Activated naive CD4-positive, alpha-beta T cell treated with anti-CD3 and anti-CD28 coated beads, Interleukin-2, amount 10 ng/mL, durations not matched to agents 7 days and 5 days (primary cell): ENCODE results near the gene TRDN.
"Not testable (repeated sequence)": the region's sequence is repeated elsewhere in the genome, so short reads cannot be mapped to it uniquely, and the experiment has no call there.

ENCODE experiments used
- CTCF ChIA-PET: fragments of 350-600 bp; sonication (Branson Sonifier 250); formaldehyde crosslinking; loops from one replicate; lab custom pipeline; 2021; ENCODE audit warnings: antibody characterized with exemption; lab: Charles Lee
- DNase-seq: peaks from one replicate; pipeline ENCODE4 v3.0.0-alpha.2; 2020
- H3K27ac Mint-ChIP-seq: one replicate; pipeline ENCODE4 v1.8.0; 2021; ENCODE audit warnings: mild to moderate bottlenecking, moderate library complexity, mixed read lengths
- H3K27me3 Mint-ChIP-seq: one replicate; pipeline ENCODE4 v1.8.0; 2021; ENCODE audit warnings: mild to moderate bottlenecking, mixed read lengths
- H3K36me3 Mint-ChIP-seq: one replicate; pipeline ENCODE4 v1.8.0; 2021; ENCODE audit warnings: mixed read lengths
- H3K4me1 Mint-ChIP-seq: one replicate; pipeline ENCODE4 v1.8.0; 2021; ENCODE audit warnings: mixed read lengths
- H3K4me3 Mint-ChIP-seq: one replicate; pipeline ENCODE4 v1.8.0; 2021; ENCODE audit warnings: mild to moderate bottlenecking, moderate library complexity, mixed read lengths
- H3K9me3 Mint-ChIP-seq: one replicate; pipeline ENCODE4 v1.8.0; 2021; ENCODE audit warnings: mixed read lengths

The TRDN gene

DNA sequence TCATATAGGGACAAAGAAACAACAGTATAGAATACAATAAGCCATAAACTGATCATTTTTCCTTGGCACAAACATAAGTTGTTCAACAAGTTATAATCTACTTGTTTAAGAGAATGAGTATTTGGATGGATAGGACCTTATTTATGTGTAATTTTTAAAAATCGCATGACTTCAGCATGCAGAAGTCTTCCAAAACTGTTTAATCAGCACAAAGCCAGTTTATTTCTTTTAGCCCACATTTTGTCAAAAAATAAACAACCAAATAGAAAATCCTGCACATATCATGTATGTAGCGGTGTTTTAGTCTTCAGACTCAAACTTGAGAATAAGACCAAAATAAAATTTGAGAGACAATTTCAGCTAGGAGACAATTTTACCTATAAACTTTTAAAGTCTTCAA lies 304.7 kb downstream of the TRDN start:
- no peaks in the 10 kb centered on the region for H3K36me3 Mint-ChIP-seq
- CTCF ChIA-PET = no interaction called here
- no peak overlapping the region for H3K4me3 Mint-ChIP-seq
- no peaks in the 10 kb centered on the region for H3K9me3 Mint-ChIP-seq
- H3K4me1 Mint-ChIP-seq = no peaks in the 10 kb centered on the region
- H3K27me3 Mint-ChIP-seq = no peaks in the 10 kb centered on the region
- no peak overlapping the region for H3K27ac Mint-ChIP-seq
- DNase-seq = no peak

DNA sequence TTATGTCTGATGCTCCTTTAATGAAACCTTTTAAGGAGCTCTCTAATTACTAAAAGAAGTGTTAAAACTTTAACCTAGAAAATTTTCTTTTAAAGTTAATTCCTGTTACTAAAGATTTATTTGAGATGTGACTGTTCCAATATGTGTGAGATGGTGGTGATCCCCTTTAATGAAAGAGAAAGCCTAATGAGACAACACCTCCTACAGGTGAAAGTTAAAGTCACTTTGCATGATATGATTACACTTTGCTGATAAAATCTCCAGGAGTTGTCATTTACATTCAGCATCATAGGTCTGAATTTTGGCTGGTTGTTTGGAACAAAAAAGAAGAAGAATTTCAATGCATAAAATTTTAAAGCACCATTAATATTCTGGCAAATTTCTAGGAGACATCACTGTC lies 307.4 kb downstream of the TRDN start:
- CTCF ChIA-PET = interaction anchor here (0.8 kb wide), 1 partner anchor 226 kb away, joined by 3 read pairs; no protein-coding TSS in a partner anchor
- no peak for DNase-seq
- H3K9me3 Mint-ChIP-seq = no peaks in the 10 kb centered on the region
- no peaks in the 10 kb centered on the region for H3K27me3 Mint-ChIP-seq
- H3K36me3 Mint-ChIP-seq = no peaks in the 10 kb centered on the region
- no peaks in the 10 kb centered on the region for H3K4me1 Mint-ChIP-seq
- H3K27ac Mint-ChIP-seq = no peak overlapping the region
- no peak overlapping the region for H3K4me3 Mint-ChIP-seq

DNA sequence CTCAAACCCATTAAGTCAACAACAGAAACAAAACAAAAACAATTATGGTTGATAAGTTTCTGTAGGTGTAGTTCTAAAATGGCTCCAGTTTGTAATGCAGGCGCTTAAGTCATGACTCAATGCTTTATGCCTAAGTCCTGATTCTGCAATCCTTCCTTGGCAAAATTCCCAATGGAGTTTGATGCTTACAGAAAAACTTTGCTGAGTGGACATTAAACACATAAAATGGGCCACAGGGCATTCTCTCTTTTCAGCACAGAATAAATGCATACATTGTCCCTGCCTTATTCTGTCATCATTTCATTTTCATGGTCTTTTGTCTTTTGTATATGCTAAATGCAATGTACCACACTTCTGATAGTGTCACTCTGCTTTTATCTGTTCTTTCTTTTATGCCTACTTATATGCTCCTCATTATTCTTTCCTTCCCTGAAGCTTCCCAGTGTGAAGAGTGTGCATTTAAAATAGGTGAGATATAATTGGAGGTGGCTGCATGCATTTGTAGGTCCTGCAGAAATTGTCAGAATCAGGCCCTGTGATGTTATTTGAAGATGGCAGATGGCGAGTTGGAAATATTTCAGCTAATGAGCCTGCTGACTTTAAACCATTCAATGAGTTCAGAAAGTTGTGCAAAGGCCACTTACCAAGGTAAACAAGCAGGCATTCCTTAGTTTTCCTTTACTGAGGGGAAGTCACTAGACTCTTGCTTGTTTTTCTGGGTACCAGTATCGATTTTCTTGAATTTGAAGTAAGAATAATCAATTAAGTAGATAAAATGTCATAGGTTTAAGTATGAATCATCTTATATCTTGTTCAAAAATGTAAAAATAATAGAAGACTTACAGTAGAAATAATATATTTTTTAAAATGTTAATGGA lies 313.1 kb downstream of the TRDN start:
- DNase-seq = no peak
- Mint-ChIP-seq H3K4me1 (no peaks in the 10 kb centered on the region), H3K36me3 (no peaks in the 10 kb centered on the region), H3K27ac (no peak overlapping the region), H3K27me3 (no peaks in the 10 kb centered on the region), H3K9me3 (no peaks in the 10 kb centered on the region), H3K4me3 (no peak overlapping the region)
- CTCF ChIA-PET = no interaction called here

DNA sequence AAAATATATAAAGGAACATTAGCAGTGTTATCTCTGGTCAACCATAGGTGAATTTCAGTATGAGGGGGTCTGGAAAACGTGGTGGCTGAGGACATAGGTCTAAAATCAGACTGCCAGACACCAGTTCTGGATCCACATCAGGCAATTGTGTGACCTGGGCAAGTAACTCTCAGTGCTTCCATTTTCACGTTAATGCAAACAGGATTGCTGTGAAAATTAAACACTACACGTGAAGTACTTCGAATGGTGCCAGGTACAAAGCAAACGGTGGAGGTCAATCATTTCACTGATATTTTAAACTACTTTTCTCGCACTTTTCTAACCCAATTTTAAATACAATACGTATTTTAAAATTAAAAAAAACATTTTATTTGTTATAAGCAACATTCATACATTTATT lies 315.7 kb downstream of the TRDN start:
- Mint-ChIP-seq H3K4me1 (no peaks in the 10 kb centered on the region), H3K27me3 (no peaks in the 10 kb centered on the region), H3K4me3 (no peak overlapping the region), H3K9me3 (no peaks in the 10 kb centered on the region), H3K36me3 (no peaks in the 10 kb centered on the region), H3K27ac (no peak overlapping the region)
- no peak for DNase-seq
- CTCF ChIA-PET = no interaction called here

DNA sequence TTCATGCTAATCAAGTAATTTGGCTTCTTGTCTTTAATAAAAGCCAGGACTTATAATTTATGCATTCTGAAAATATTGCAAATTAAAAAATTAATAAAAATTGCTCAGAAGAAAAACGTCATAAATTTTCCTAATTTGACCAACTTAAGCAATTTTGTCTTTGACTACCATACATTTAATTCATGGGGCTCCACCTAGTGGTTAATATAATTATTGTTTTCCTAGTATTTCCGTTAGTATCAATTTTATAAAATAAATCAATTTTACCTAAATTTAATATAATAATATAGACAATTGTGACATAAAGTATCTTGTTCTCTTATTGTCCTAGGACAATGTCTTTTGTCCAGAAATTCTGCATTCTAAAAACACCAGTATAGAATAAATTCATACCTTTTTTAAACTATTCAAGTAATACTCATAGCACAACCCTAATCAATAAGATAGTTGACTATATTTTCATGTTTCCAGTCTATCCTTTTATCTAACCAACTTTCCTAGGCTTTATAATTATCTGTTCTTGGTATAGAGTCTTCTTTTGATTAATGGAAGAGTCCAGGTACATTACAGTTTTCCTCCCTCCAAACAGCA lies 319.9 kb downstream of the TRDN start:
- no peak for DNase-seq
- H3K4me3 Mint-ChIP-seq = no peak overlapping the region
- no peaks in the 10 kb centered on the region for H3K36me3 Mint-ChIP-seq
- H3K27ac Mint-ChIP-seq = no peak overlapping the region
- H3K4me1 Mint-ChIP-seq = no peaks in the 10 kb centered on the region
- CTCF ChIA-PET = interaction anchor here (1.9 to 2.3 kb wide), 2 partner anchors 447 to 478 kb away, joined by 6 to 7 read pairs; no protein-coding TSS in a partner anchor
- H3K9me3 Mint-ChIP-seq = no peaks in the 10 kb centered on the region
- no peaks in the 10 kb centered on the region for H3K27me3 Mint-ChIP-seq

DNA sequence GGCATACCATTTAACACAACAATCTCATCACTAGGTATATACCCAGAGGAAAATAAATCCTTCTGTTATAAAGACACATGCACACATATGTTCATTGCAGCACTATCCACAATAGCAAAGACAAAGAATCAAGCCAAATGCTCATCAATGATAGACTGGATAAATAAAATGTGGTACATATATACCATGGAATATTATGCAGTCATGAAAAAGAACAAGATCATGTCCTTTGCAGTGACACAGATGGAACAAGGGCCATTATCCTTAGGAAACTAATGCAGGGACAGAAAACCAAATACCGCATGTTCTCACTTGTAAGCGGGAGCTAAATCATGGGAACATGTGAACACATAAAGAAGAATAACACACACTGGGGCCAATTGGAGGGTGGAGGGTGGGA lies 322.3 kb downstream of the TRDN start:
- H3K4me3 Mint-ChIP-seq, H3K9me3 Mint-ChIP-seq, DNase-seq, H3K27ac Mint-ChIP-seq, H3K36me3 Mint-ChIP-seq, H3K27me3 Mint-ChIP-seq, CTCF ChIA-PET, H3K4me1 Mint-ChIP-seq: not testable (repeated sequence)

DNA sequence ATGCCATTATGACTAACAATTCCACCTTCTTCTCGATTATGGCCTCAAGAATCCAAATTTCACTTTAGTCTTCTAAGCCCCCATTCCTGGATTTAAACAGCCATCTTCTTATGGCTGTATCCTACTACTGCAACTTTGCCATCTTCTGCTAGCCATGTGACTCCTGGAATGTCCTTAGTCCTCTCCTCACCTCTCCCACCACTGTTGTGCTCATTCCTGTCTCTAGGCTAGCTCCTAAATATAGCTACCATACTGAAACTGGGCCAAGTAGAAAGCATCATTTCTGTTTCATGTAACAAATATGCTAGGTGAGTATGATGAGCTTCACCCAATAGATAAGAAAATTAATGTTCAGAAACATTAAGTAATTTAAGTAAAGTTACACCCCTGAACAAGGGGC lies 327.6 kb downstream of the TRDN start:
- H3K9me3 Mint-ChIP-seq = no peaks in the 10 kb centered on the region
- CTCF ChIA-PET = no interaction called here
- no peaks in the 10 kb centered on the region for H3K36me3 Mint-ChIP-seq
- no peak overlapping the region for H3K27ac Mint-ChIP-seq
- no peak overlapping the region for H3K4me3 Mint-ChIP-seq
- H3K4me1 Mint-ChIP-seq = no peaks in the 10 kb centered on the region
- DNase-seq = no peak
- no peaks in the 10 kb centered on the region for H3K27me3 Mint-ChIP-seq

DNA sequence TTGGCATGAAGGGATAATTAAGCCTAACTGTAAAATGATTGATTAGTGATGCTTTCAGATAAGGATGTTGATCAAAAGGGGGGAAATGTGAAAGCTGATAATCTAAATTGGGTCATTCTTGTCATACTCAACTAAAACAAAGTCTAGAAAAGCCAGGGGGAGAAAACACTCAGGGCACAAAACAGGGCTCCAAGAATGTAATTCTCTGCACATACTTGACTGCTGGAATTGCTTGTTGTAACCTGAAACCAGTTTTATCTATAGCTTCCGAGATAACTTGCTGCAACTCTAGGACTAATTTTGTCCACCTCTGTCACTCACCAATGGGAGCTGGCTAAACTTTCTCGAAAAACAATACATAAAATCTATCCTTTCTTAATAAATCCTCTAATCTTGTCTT lies 330.4 kb downstream of the TRDN start:
- CTCF ChIA-PET = no interaction called here
- Mint-ChIP-seq H3K36me3 (no peaks in the 10 kb centered on the region), H3K27ac (no peak overlapping the region), H3K27me3 (no peaks in the 10 kb centered on the region), H3K4me3 (no peak overlapping the region), H3K9me3 (no peaks in the 10 kb centered on the region), H3K4me1 (no peaks in the 10 kb centered on the region)
- no peak for DNase-seq

DNA sequence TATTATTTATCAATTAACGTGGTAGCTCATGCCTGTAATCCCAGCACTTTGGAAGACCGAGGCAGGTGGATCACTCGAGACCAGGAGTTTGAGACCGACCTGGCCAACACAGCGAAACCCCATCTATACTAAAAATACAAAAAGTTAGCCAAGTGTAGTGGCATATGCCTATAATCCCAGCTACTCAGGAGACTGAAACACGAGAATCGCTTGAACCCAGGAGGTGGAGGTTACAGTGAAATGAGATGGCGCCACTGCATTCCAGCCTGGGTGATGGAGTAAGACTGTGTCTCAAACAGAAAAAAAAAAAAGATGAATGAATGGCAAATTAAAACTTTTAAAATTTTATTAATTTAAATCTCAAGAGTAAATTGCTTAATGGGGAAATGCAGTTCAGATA lies 341.1 kb downstream of the TRDN start:
- H3K27ac Mint-ChIP-seq = no peak overlapping the region
- H3K4me3 Mint-ChIP-seq = no peak overlapping the region
- DNase-seq = no peak
- no peaks in the 10 kb centered on the region for H3K36me3 Mint-ChIP-seq
- no peaks in the 10 kb centered on the region for H3K9me3 Mint-ChIP-seq
- no peaks in the 10 kb centered on the region for H3K4me1 Mint-ChIP-seq
- no peaks in the 10 kb centered on the region for H3K27me3 Mint-ChIP-seq
- CTCF ChIA-PET = no interaction called here

DNA sequence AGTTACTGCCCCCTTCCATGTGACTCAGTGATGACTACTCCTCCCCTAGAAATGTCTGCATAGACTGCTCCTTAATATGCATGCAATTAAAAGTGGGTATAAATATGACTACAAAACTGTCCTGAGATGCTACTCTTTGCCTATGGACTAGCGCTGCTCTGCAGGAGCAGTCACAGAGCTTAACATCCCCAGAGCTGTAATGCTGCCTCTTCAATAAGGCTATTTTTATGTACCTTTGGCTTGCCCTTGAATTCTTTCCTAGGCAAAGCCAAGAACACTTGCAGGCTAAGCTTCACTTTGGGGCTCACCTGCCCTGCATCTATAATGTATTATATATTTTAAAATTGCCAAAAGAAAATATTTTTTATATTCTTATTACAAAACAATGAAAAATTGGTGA lies 341.6 kb downstream of the TRDN start:
- Mint-ChIP-seq H3K4me3 (no peak overlapping the region), H3K9me3 (no peaks in the 10 kb centered on the region), H3K4me1 (no peaks in the 10 kb centered on the region), H3K27me3 (no peaks in the 10 kb centered on the region), H3K27ac (no peak overlapping the region), H3K36me3 (no peaks in the 10 kb centered on the region)
- CTCF ChIA-PET = no interaction called here
- DNase-seq = no peak

DNA sequence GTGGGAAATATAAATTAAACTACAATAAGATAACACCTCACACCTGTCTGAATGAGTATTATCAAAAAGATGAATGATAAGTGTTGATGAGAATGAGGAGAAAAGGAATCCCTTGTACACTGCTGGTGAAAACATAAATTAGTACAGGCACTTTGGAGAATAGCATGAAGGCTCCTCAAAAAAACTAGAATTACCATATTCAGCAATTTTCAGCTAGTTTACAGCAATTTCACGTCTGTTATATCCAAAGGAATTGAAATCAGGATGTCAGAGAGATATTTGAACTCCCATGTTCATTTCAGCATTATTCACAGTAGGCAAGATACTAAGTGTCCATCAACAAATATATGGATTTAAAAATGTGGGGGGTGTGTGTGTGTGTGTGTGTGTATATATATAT lies 348.1 kb downstream of the TRDN start:
- no peak for DNase-seq
- Mint-ChIP-seq H3K4me3 (no peak overlapping the region), H3K9me3 (no peaks in the 10 kb centered on the region), H3K4me1 (no peaks in the 10 kb centered on the region), H3K27ac (no peak overlapping the region), H3K27me3 (no peaks in the 10 kb centered on the region), H3K36me3 (no peaks in the 10 kb centered on the region)
- CTCF ChIA-PET = no interaction called here

DNA sequence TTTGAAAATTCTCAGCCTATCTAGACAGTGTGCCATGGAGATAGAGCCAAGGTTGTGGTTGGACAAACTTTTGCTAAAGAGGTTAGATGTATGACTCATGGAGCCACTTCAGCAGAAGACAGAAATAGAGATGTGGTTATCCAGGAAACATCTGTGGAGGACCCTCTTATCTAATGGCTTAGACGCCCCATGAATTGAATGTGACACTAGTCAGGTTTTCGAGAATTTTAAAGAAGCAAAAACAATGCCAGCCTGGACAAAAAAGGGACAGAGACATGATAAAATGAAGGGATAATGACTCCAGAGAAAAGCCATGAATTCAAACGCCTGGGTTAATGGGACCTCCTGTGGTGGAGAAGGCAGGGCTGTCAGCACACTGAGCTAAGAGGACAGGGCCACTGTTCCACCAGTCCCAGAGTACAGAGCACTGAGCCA lies 360.2 kb downstream of the TRDN start:
- Mint-ChIP-seq H3K4me3 (no peak overlapping the region), H3K27ac (no peak overlapping the region), H3K9me3 (no peaks in the 10 kb centered on the region), H3K4me1 (no peaks in the 10 kb centered on the region), H3K36me3 (no peaks in the 10 kb centered on the region), H3K27me3 (no peaks in the 10 kb centered on the region)
- CTCF ChIA-PET = no interaction called here
- DNase-seq = no peak

DNA sequence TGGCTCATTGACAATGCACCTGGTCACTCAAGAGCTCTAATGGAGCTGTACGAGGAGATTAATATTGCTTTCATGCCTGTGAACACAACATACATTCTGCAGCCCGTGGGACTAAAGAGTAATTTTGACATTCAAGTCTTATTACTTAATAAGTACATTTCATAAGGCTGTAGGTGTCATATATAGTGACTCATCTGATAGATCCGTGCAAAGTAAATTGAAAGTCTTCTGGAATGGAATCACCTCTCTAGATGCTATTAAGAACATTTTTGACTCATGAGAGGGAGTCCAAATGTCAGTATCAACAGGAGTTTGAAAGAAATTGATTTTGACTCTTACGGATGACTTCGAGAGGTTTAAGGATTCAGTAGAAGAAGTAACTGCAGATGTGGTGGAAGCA lies 372.8 kb downstream of the TRDN start:
- CTCF ChIA-PET = no interaction called here
- Mint-ChIP-seq H3K36me3 (no peaks in the 10 kb centered on the region), H3K9me3 (no peaks in the 10 kb centered on the region), H3K27me3 (no peaks in the 10 kb centered on the region), H3K4me1 (no peaks in the 10 kb centered on the region), H3K27ac (no peak overlapping the region), H3K4me3 (no peak overlapping the region)
- no peak for DNase-seq

DNA sequence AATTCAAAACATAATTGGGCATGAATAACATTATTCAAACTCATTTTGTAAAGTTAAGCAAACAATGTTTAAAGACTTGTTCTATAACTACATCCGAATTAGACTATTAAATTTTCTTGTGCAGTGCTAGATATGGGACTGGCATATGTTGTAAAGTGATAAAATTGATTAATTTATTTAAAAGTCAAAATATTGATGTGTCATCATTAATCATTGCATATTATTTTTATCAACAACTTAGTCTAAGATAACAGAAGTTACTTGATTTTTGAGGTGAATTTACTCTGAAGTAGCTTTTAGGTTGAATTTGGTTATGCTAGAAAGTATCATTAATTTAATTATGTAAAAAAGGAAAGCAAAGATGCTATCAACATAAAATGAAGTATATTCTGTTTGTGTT lies 396.1 kb downstream of the TRDN start:
- H3K9me3 Mint-ChIP-seq = peaks cover 10% of the 10 kb centered on the region
- no peak for DNase-seq
- no peak overlapping the region for H3K27ac Mint-ChIP-seq
- H3K27me3 Mint-ChIP-seq = no peaks in the 10 kb centered on the region
- H3K36me3 Mint-ChIP-seq = no peaks in the 10 kb centered on the region
- H3K4me1 Mint-ChIP-seq = no peaks in the 10 kb centered on the region
- CTCF ChIA-PET = no interaction called here
- no peak overlapping the region for H3K4me3 Mint-ChIP-seq

DNA sequence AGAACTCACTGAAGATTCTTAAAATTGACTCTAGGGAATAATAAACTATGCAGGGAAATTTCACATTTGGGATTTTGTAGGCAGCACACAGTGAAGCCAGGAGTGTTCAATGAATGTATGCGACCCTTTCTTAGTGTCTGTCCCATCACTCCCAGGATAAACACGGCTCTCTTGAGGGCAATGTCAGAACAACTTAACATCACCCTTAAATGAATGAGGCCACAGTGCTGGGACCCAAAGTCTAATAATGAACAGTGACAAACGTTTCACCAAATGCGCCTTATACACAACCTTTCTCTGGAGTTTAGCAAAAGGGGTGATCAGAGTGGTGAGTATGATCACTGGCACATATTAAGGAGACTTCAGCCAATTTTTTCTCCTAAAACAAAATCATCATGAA lies 403.4 kb downstream of the TRDN start:
- H3K4me1 Mint-ChIP-seq = no peaks in the 10 kb centered on the region
- CTCF ChIA-PET = no interaction called here
- no peak for DNase-seq
- no peak overlapping the region for H3K27ac Mint-ChIP-seq
- no peak overlapping the region for H3K4me3 Mint-ChIP-seq
- H3K27me3 Mint-ChIP-seq = no peaks in the 10 kb centered on the region
- H3K36me3 Mint-ChIP-seq = no peaks in the 10 kb centered on the region
- H3K9me3 Mint-ChIP-seq = peaks cover 1% of the 10 kb centered on the region
